ENCODE measurements around the gene NR2E3. TPM values are rescaled to one million over a fixed set of nuclear protein-coding genes. Genes with fewer than 3 reads are reported as not detected.

The NR2E3 gene
- total RNA-seq, 2 experiments from 2014 or later = not detected

DNA sequence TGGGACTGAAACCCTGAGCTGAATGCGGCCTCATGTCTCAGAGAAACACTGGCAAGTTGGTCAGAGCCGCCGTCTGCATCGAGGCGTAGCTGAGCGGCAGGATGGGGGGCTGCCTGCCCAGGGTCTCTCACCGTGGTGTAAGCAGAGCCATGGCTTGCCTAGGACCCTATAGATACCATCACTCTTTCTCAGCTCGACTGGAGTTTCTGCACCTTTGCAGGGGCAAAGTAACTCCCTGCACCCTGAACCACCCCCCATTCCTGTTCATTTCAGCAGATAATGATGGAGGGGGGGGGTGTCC, 28.4 kb upstream of the NR2E3 start:
- Mint-ChIP-seq H3K27ac (no peak overlapping the region), H3K36me3 (ENCODE audit: low read depth) (no peaks in the 10 kb centered on the region), H3K4me1 (peaks cover 17% of the 10 kb centered on the region), H3K4me3 (no peak overlapping the region), H3K9me3 (no peaks in the 10 kb centered on the region), H3K27me3 (peaks cover 6% of the 10 kb centered on the region)
- POLR2A ChIA-PET = no interaction called here
- DNase-seq = no peak
- CTCF ChIA-PET = interaction anchor here (0.5 to 2.3 kb wide), 3 partner anchors 10 to 1797 kb away, joined by 3 to 9 read pairs (median 4); no protein-coding TSS in a partner anchor

DNA sequence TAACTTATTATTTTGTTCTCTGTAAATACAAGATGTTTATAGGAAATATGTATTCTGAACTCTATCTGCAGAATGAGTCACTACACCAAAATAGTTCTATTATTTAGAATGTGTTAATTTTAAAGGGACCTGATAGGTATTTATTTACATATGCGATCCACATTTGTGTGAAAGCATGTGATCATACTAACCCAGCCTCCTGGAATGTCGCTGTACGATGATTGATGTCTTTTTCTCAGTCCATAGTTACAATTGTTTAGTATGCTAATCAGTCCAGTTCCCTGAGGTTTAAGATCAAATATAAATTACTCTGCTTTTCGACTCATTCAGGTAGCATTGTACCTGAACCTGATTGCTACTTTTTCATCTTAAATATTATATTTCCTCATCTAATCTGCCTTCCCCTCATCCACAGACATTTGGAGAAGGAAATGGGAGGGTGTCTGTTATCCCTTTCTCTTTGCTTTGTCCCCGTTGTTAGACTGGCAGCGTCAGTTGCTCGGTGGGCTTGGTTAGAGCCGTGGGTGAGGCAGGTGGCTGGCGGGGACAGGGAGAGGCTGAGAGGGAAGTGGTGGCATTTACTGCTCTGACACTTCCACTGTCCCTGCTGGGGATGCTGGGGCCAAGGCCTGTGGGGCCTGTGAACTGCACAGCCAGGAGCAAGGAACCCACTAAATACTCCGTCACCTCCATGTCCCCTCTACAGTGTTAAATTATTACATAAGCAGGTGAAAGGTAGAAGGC, 27.8 kb upstream of the NR2E3 start:
- DNase-seq = no peak
- peaks cover 9% of the 10 kb centered on the region for H3K27me3 Mint-ChIP-seq
- H3K4me3 Mint-ChIP-seq = no peak overlapping the region
- no peaks in the 10 kb centered on the region for H3K9me3 Mint-ChIP-seq
- no peaks in the 10 kb centered on the region for H3K36me3 Mint-ChIP-seq (ENCODE audit: low read depth)
- POLR2A ChIA-PET = no interaction called here
- CTCF ChIA-PET = interaction anchor here (1.2 kb wide), 1 partner anchor 25 kb away, joined by 3 read pairs; no protein-coding TSS in a partner anchor
- H3K4me1 Mint-ChIP-seq = peaks cover 17% of the 10 kb centered on the region
- no peak overlapping the region for H3K27ac Mint-ChIP-seq

GRCh38 chr15:71784719-71785118, 25.6 kb upstream of the NR2E3 start:
- Mint-ChIP-seq H3K4me3 (no peak overlapping the region), H3K27ac (no peak overlapping the region), H3K9me3 (no peaks in the 10 kb centered on the region), H3K27me3 (peaks cover 9% of the 10 kb centered on the region), H3K36me3 (ENCODE audit: low read depth) (no peaks in the 10 kb centered on the region), H3K4me1 (peaks cover 17% of the 10 kb centered on the region)
- POLR2A ChIA-PET = no interaction called here
- CTCF ChIA-PET = no interaction called here
- DNase-seq = no peak

DNA sequence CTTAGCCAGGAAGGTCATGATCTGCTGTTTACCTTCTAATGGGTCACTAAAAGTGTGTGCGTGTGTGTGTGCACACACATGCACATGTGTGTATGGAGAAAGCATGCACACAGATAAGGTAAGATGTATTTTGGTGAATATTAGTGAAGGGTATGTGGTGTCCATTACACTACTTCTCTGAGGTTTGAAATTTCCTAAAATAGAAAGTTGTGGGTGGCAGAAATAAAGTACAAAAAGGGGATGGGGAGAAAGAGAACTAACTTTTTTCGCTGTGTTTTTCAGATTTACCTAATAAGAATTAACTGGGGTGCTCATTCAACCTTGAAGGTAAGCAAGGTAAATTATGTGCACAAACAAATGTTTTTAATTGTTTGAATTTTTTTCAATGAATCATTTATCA, 24.4 kb upstream of the NR2E3 start:
- ChIA-PET CTCF (interaction anchor here (0.6 kb wide), 2 partner anchors 11 to 194 kb away, joined by 3 to 4 read pairs; no protein-coding TSS in a partner anchor), POLR2A (no interaction called here)
- Mint-ChIP-seq H3K4me1 (peaks cover 6% of the 10 kb centered on the region), H3K9me3 (no peaks in the 10 kb centered on the region), H3K36me3 (ENCODE audit: low read depth) (no peaks in the 10 kb centered on the region), H3K4me3 (no peak overlapping the region), H3K27me3 (peaks cover 9% of the 10 kb centered on the region), H3K27ac (no peak overlapping the region)
- DNase-seq = no peak

DNA sequence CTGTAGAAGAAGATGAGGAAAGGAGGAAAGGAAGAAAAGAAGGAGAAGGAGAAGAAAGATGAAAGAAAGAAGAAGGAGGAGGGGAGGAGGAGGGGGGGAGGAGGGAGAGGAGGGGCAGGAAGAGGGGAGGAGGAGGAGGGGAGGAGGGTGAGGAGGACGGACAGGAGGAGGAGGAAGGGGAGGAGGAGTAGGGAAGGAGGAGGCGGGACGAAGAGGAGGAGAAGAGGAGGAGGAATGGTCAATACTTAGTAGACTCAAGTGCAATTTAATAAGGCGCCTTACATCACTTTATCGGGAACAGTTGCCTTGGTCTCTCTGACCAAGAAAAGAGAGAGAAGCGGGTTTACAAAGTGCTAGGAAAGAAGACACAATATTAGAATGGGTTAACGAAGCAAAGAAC, 23.7 kb upstream of the NR2E3 start:
- no peaks in the 10 kb centered on the region for H3K36me3 Mint-ChIP-seq (ENCODE audit: low read depth)
- CTCF ChIA-PET = interaction anchor here (0.6 kb wide), 1 partner anchor 193 kb away, joined by 3 read pairs; no protein-coding TSS in a partner anchor
- POLR2A ChIA-PET = no interaction called here

GRCh38 chr15:71788646-71789579, 21.4 kb upstream of the NR2E3 start:
- H3K9me3 Mint-ChIP-seq = no peaks in the 10 kb centered on the region
- no peaks in the 10 kb centered on the region for H3K36me3 Mint-ChIP-seq (ENCODE audit: low read depth)
- ChIA-PET CTCF (interaction anchor here (0.6 to 2.1 kb wide), 2 partner anchors 8 to 13 kb away, joined by 3 to 6 read pairs; no protein-coding TSS in a partner anchor), POLR2A (no interaction called here)
- peaks cover 6% of the 10 kb centered on the region for H3K27me3 Mint-ChIP-seq
- no peak overlapping the region for H3K27ac Mint-ChIP-seq
- no peak overlapping the region for H3K4me3 Mint-ChIP-seq
- H3K4me1 Mint-ChIP-seq = no peaks in the 10 kb centered on the region
- no peak for DNase-seq

More for the DNA sequence above, 23.7 kb upstream of the NR2E3 start:
- DNase-seq = no peak
- Mint-ChIP-seq H3K9me3 (no peaks in the 10 kb centered on the region), H3K4me1 (no peaks in the 10 kb centered on the region), H3K4me3 (no peak overlapping the region), H3K27ac (no peak overlapping the region), H3K27me3 (peaks cover 9% of the 10 kb centered on the region)

DNA sequence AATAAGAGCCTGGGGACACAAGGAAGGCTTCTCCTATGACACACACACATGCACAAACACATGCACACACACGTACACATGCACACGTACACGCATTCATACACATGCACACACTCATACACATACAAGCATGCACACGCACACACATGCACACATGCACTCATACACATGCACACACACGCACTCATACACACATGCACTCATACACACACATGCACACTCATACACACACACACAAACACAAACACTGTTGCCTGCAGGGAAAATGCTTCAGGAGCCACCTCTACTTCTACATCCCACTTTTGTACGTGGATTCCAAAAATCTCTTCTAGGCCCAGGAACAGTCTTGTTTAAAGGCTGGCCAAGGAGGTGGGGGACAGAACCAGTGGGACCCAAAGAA, 20.7 kb upstream of the NR2E3 start:
- ChIA-PET POLR2A (no interaction called here), CTCF (interaction anchor here (2.1 kb wide), 1 partner anchor 12 kb away, joined by 6 read pairs; no protein-coding TSS in a partner anchor)
- no peak overlapping the region for H3K4me3 Mint-ChIP-seq
- H3K27ac Mint-ChIP-seq = no peak overlapping the region
- no peaks in the 10 kb centered on the region for H3K9me3 Mint-ChIP-seq
- DNase-seq = no peak
- H3K36me3 Mint-ChIP-seq (ENCODE audit: low read depth) = no peaks in the 10 kb centered on the region
- peaks cover 6% of the 10 kb centered on the region for H3K27me3 Mint-ChIP-seq
- H3K4me1 Mint-ChIP-seq = no peaks in the 10 kb centered on the region

DNA sequence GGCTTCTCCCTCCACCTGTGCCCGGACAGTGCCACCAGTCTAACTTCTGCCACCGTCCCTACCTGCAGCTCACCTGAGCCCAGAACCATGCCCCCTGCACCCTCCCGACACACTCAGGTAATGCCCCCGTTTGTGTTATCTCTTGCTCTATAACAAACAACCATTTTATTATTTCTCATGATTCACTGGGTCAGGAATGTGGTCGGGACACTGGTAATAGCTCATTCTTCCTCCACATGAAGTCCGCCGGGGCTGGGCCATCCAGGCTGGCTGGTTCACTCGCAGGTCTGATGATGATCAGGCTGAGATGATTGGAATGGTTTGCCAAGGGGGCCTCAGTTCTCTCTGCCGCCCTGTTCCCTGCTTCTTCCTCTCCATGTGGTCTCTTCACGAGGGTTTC, 20.3 kb upstream of the NR2E3 start:
- POLR2A ChIA-PET = no interaction called here
- CTCF ChIA-PET = interaction anchor here (2.1 kb wide), 1 partner anchor 12 kb away, joined by 6 read pairs; no protein-coding TSS in a partner anchor

DNA sequence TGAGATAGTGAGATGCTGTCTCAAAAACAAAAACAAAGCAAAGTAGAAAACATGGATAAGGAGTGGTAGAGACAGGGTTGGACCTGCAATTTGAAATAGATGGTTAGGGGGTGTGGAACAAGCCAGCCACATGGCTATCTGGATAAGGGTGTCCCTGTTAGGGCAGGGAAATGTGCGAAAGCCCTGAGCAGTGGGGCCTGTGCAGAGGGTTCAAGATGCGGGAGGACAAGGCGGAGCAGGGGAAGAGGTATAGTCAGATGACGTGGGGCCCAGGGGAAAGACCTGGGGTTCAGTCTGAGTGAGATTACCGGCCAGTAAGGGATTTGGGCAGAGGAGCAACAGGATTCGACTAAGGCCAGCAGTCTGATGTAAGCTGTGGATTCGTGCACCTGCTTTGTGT, 18.4 kb upstream of the NR2E3 start:
- POLR2A ChIA-PET = no interaction called here
- H3K4me1 Mint-ChIP-seq = no peaks in the 10 kb centered on the region
- no peak for DNase-seq
- no peaks in the 10 kb centered on the region for H3K9me3 Mint-ChIP-seq
- CTCF ChIA-PET = interaction anchor here (0.6 to 0.7 kb wide), 2 partner anchors 9 to 359 kb away, joined by 3 read pairs; no protein-coding TSS in a partner anchor
- H3K36me3 Mint-ChIP-seq (ENCODE audit: low read depth) = no peaks in the 10 kb centered on the region
- H3K27me3 Mint-ChIP-seq = peaks cover 5% of the 10 kb centered on the region
- H3K27ac Mint-ChIP-seq = no peak overlapping the region
- H3K4me3 Mint-ChIP-seq = no peak overlapping the region

More for the DNA sequence above, 20.3 kb upstream of the NR2E3 start:
- H3K9me3 Mint-ChIP-seq = no peaks in the 10 kb centered on the region
- no peaks in the 10 kb centered on the region for H3K36me3 Mint-ChIP-seq (ENCODE audit: low read depth)
- H3K4me3 Mint-ChIP-seq = no peak overlapping the region
- H3K27ac Mint-ChIP-seq = no peak overlapping the region
- no peaks in the 10 kb centered on the region for H3K4me1 Mint-ChIP-seq
- DNase-seq = no peak
- peaks cover 3% of the 10 kb centered on the region for H3K27me3 Mint-ChIP-seq

GRCh38 chr15:71792521-71792920, 17.8 kb upstream of the NR2E3 start:
- ChIA-PET CTCF (no interaction called here), POLR2A (no interaction called here)
- H3K4me1 Mint-ChIP-seq = no peaks in the 10 kb centered on the region
- no peaks in the 10 kb centered on the region for H3K9me3 Mint-ChIP-seq
- no peak overlapping the region for H3K27ac Mint-ChIP-seq
- no peak for DNase-seq
- H3K36me3 Mint-ChIP-seq (ENCODE audit: low read depth) = no peaks in the 10 kb centered on the region
- peaks cover 2% of the 10 kb centered on the region for H3K27me3 Mint-ChIP-seq
- H3K4me3 Mint-ChIP-seq = no peak overlapping the region

- H3K4me1 Mint-ChIP-seq = peaks cover 1% of the 10 kb centered on the region
- H3K27ac Mint-ChIP-seq = no peak overlapping the region
- H3K36me3 Mint-ChIP-seq (ENCODE audit: low read depth) = no peaks in the 10 kb centered on the region
- H3K4me3 Mint-ChIP-seq = no peak overlapping the region
- peaks cover 4% of the 10 kb centered on the region for H3K27me3 Mint-ChIP-seq
- H3K9me3 Mint-ChIP-seq = no peaks in the 10 kb centered on the region
- POLR2A ChIA-PET = no interaction called here
- no peak for DNase-seq
- CTCF ChIA-PET = interaction anchor here (0.9 kb wide), 1 partner anchor 55 kb away, joined by 3 read pairs; no protein-coding TSS in a partner anchor
Observed at GRCh38 chr15:71798641-71799040, 11.7 kb upstream of the NR2E3 start.

DNA sequence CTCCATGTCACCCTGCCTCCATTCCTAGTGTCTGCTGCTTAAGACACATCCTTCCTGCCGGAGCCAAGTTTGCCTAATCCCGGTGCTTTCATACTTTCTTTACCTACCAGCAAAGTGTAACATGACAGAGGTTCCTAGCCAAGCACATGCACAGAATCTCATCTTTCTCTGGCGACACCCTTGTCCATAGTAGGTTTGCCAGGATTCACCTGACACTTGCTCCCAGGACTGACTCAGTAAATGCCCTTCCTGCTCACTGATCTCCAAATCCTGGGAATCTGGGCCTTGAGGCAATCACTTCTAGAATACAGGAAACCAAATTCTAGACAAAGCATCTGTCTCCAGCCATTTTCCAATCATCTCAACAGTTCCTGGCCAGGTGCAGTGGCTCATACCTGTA, 10.2 kb upstream of the NR2E3 start:
- no peaks in the 10 kb centered on the region for H3K9me3 Mint-ChIP-seq
- no peak overlapping the region for H3K4me3 Mint-ChIP-seq
- H3K4me1 Mint-ChIP-seq = peaks cover 1% of the 10 kb centered on the region
- CTCF ChIA-PET = interaction anchor here (0.8 kb wide), 1 partner anchor 19 kb away, joined by 6 read pairs; no protein-coding TSS in a partner anchor
- H3K36me3 Mint-ChIP-seq (ENCODE audit: low read depth) = no peaks in the 10 kb centered on the region
- H3K27me3 Mint-ChIP-seq = peaks cover 4% of the 10 kb centered on the region
- POLR2A ChIA-PET = no interaction called here
- no peak overlapping the region for H3K27ac Mint-ChIP-seq
- DNase-seq = no peak
